H1 (cell line): ENCODE results near the gene FGD5. TPM values are rescaled to one million over a fixed set of nuclear protein-coding genes. Genes with fewer than 3 reads are reported as not detected.

Source experiments
- CTCF ChIA-PET: fragments of 300-600 bp; sonication (Branson Sonifier 250); formaldehyde crosslinking; loops from one replicate; lab custom pipeline; 2021; ENCODE audit not compliant: partially characterized antibody; lab: Charles Lee
- POLR2A ChIA-PET: fragments of 300-600 bp; sonication (Branson Sonifier 250); formaldehyde crosslinking; loops from one replicate; lab custom pipeline; 2021; ENCODE audit warnings: inconsistent platforms; ENCODE audit not compliant: partially characterized antibody; lab: Charles Lee
- DNase-seq, 2 experiments: peaks; one replicate each; pipeline versions ENCODE4 v3.0.0 to v3.0.0-alpha.2; 2010 to 2022; ENCODE audit warnings: low spot score in 2 of 2, low read depth in 1 of 2, mixed read lengths in 1 of 2
- FAIRE-seq: peaks from 2 replicates; lab custom pipeline; 2011; peaks lifted over from hg19 to GRCh38; lab: Jason Lieb, UNC
- H2AFZ ChIP-seq: 2 replicates; pipeline ENCODE4 v1.8.1; 2012; ENCODE audit warnings: low read length, inconsistent platforms
- H2AK5ac ChIP-seq: 2 replicates; pipeline ENCODE4 v1.6.1; 2013; ENCODE audit warnings: low read depth, low read length
- H2BK120ac ChIP-seq: replicated peaks from 2 replicates; pipeline ENCODE3; 2013; ENCODE audit warnings: low read depth, low read length, inconsistent platforms
- H2BK12ac ChIP-seq: 2 replicates; pipeline ENCODE4 v1.6.1; 2013; ENCODE audit warnings: low read depth, low read length
- H2BK15ac ChIP-seq: 2 replicates; pipeline ENCODE4 v1.6.1; 2013; ENCODE audit warnings: low read length
- H2BK20ac ChIP-seq: 2 replicates; pipeline ENCODE4 v1.6.1; 2013; ENCODE audit warnings: low read length
- H2BK5ac ChIP-seq: 2 replicates; pipeline ENCODE4 v1.6.1; 2013; ENCODE audit warnings: low read depth, low read length
- H3K14ac ChIP-seq: 2 replicates; pipeline ENCODE4 v1.6.1; 2013; ENCODE audit warnings: inconsistent platforms; ENCODE audit not compliant: insufficient read length
- H3K18ac ChIP-seq: 2 replicates; pipeline ENCODE4 v1.6.1; 2013; ENCODE audit warnings: low read length; ENCODE audit errors: extremely low read depth
- H3K23ac ChIP-seq: 2 replicates; pipeline ENCODE4 v1.6.1; 2013; ENCODE audit warnings: inconsistent platforms; ENCODE audit not compliant: insufficient read length
- H3K23me2 ChIP-seq: 2 replicates; pipeline ENCODE4 v1.6.1; 2013; ENCODE audit warnings: low read depth, low read length
- H3K27ac ChIP-seq: 2 replicates; pipeline ENCODE4 v1.6.1; 2011; ENCODE audit warnings: low read depth, low read length, inconsistent platforms
- H3K27me3 ChIP-seq, 4 experiments: replicated peaks in 1 of 4; 1 replicate in 1 of 4; 2 replicates in 3 of 4; pipeline versions ENCODE4 v1.6.1 to v1.8.1; 2011 to 2013; ENCODE audit warnings: low read length in 3 of 4, mild to moderate bottlenecking in 3 of 4, inconsistent platforms in 2 of 4, mixed read lengths in 2 of 4, moderate library complexity in 1 of 4; ENCODE audit not compliant: control insufficient read depth in 3 of 4, insufficient read depth in 3 of 4; ENCODE audit errors: extremely low read depth in 1 of 4
- H3K36me3 ChIP-seq, 4 experiments: 2 replicates each; pipeline versions ENCODE4 v1.6.1 to v1.8.1; 2011 to 2013; ENCODE audit warnings: mild to moderate bottlenecking in 4 of 4, low read length in 3 of 4, moderate library complexity in 2 of 4, control low read depth in 1 of 4, inconsistent platforms in 1 of 4; ENCODE audit not compliant: insufficient read depth in 4 of 4, control insufficient read depth in 2 of 4
- H3K4ac ChIP-seq: replicated peaks from 2 replicates; pipeline ENCODE3; 2013; ENCODE audit warnings: low read length, low read depth, mixed read lengths, inconsistent platforms; ENCODE audit not compliant: insufficient read length
- H3K4me1 ChIP-seq, 4 experiments: replicated peaks in 1 of 4; 1 replicate in 1 of 4; 2 replicates in 3 of 4; pipeline versions ENCODE4 v1.6.1 to v1.8.1; 2011 to 2013; ENCODE audit warnings: low read length in 3 of 4, inconsistent platforms in 2 of 4, mixed read lengths in 1 of 4; ENCODE audit not compliant: insufficient read depth in 4 of 4, control insufficient read depth in 3 of 4
- H3K4me2 ChIP-seq, 2 experiments: 2 replicates each; pipeline versions ENCODE4 v1.6.1 to v1.8.1; 2011 to 2013; ENCODE audit warnings: low read depth in 2 of 2, low read length in 2 of 2, control low read depth in 1 of 2, inconsistent platforms in 1 of 2, mild to moderate bottlenecking in 1 of 2; ENCODE audit not compliant: insufficient read depth in 1 of 2
- H3K4me3 ChIP-seq, 4 experiments: fragments of 200-600, 300-600 bp in 1 of 4; sonication (generic), shearing (Covaris generic), sonication (Bioruptor Twin) in 1 of 4; 2 replicates each; pipeline versions ENCODE4 v1.5.1 to v1.8.1; 2011 to 2016; ENCODE audit warnings: low read length in 4 of 4, low read depth in 3 of 4, control low read depth in 2 of 4, inconsistent platforms in 2 of 4, mild to moderate bottlenecking in 2 of 4, mixed read lengths in 1 of 4, moderate library complexity in 1 of 4; ENCODE audit not compliant: insufficient read depth in 2 of 4; ENCODE audit errors: extremely low read depth in 1 of 4
- H3K56ac ChIP-seq: replicated peaks from 2 replicates; pipeline ENCODE3; 2013; ENCODE audit warnings: low read depth, mild to moderate bottlenecking, mixed read lengths, low read length, inconsistent platforms; ENCODE audit not compliant: insufficient read length
- H3K79me1 ChIP-seq: 2 replicates; pipeline ENCODE4 v1.6.1; 2013; ENCODE audit warnings: low read depth, low read length, control low read depth
- H3K79me2 ChIP-seq, 2 experiments: 2 replicates each; pipeline versions ENCODE4 v1.6.1 to v1.8.1; 2012 to 2013; ENCODE audit warnings: low read length in 2 of 2, mild to moderate bottlenecking in 2 of 2, inconsistent platforms in 1 of 2; ENCODE audit not compliant: insufficient read depth in 2 of 2, control insufficient read depth in 1 of 2
- H3K9ac ChIP-seq, 4 experiments: replicated peaks in 1 of 4; 1 replicate in 1 of 4; 2 replicates in 3 of 4; pipeline versions ENCODE4 v1.6.1 to v1.8.1; 2011 to 2013; ENCODE audit warnings: low read depth in 3 of 4, low read length in 3 of 4, control low read depth in 2 of 4, mild to moderate bottlenecking in 2 of 4, moderate library complexity in 2 of 4, inconsistent platforms in 1 of 4; ENCODE audit errors: extremely low read depth in 1 of 4
- H3K9me3 ChIP-seq, 2 experiments: 2 replicates each; pipeline versions ENCODE4 v1.6.1 to v1.8.1; 2012 to 2013; ENCODE audit warnings: mild to moderate bottlenecking in 2 of 2, moderate library complexity in 2 of 2, control low read depth in 1 of 2, inconsistent platforms in 1 of 2, low read depth in 1 of 2, low read length in 1 of 2, mixed read lengths in 1 of 2; ENCODE audit not compliant: insufficient read depth in 2 of 2
- H4K20me1 ChIP-seq, 2 experiments: replicated peaks in 1 of 2; 2 replicates each; pipeline versions ENCODE3 to v1.8.1; 2011 to 2013; ENCODE audit warnings: inconsistent platforms in 2 of 2, low read length in 2 of 2, mild to moderate bottlenecking in 1 of 2; ENCODE audit not compliant: insufficient read depth in 2 of 2, control insufficient read depth in 1 of 2
- H4K5ac ChIP-seq: 2 replicates; pipeline ENCODE4 v1.6.1; 2013; ENCODE audit warnings: low read length, low read depth, mixed read lengths, inconsistent platforms; ENCODE audit not compliant: insufficient read length
- H4K8ac ChIP-seq: 2 replicates; pipeline ENCODE4 v1.8.0; 2013; ENCODE audit warnings: mild to moderate bottlenecking, moderate library complexity, low read length, inconsistent platforms; ENCODE audit not compliant: insufficient read depth; ENCODE audit errors: extremely low read depth
- H4K91ac ChIP-seq: replicated peaks from 2 replicates; pipeline ENCODE3; 2013; ENCODE audit warnings: low read length, mixed read lengths, inconsistent platforms; ENCODE audit not compliant: insufficient read length
- BACH1 ChIP-seq: IDR thresholded peaks from 2 replicates; pipeline ENCODE4 v1.6.1; 2012; ENCODE audit warnings: low read length, improper control_type of control experiment
- CBX8 ChIP-seq: fragments of 300-800, 300-1000 bp; sonication (generic); IDR thresholded peaks from 2 replicates; pipeline ENCODE4 v1.7.1; 2016; ENCODE audit warnings: low read depth, low read length, borderline replicate concordance
- CTBP2 ChIP-seq: IDR thresholded peaks from 2 replicates; pipeline ENCODE4 v1.7.0; 2011; ENCODE audit warnings: borderline replicate concordance, mild to moderate bottlenecking, moderate library complexity, mixed read lengths, low read length; ENCODE audit not compliant: insufficient read depth, insufficient read length
- KDM4A ChIP-seq: IDR thresholded peaks from one replicate; pipeline ENCODE4 v1.7.1; 2012; ENCODE audit warnings: low read depth, mild to moderate bottlenecking, moderate library complexity, low read length, inconsistent platforms; ENCODE audit not compliant: severe bottlenecking
- KDM5A ChIP-seq: fragments of 200-600 bp; IDR thresholded peaks from 2 replicates; pipeline ENCODE4 v1.7.1; 2012; ENCODE audit warnings: mild to moderate bottlenecking, low read length, inconsistent platforms, mixed read lengths
- PHF8 ChIP-seq: fragments of 200-600 bp; sonication (generic); conservative IDR thresholded peaks from 2 replicates; pipeline ENCODE4 v1.7.1; 2012; ENCODE audit warnings: low read depth, mild to moderate bottlenecking, inconsistent platforms, low read length, moderate library complexity
- POU5F1 ChIP-seq: IDR thresholded peaks from 2 replicates; pipeline ENCODE4 v1.6.1; 2011; ENCODE audit warnings: low read depth, mild to moderate bottlenecking, low read length, moderate library complexity
- SIRT6 ChIP-seq: IDR thresholded peaks from one replicate; pipeline ENCODE4 v1.7.1; 2012; ENCODE audit warnings: low read length, inconsistent platforms
- SUZ12 ChIP-seq: fragments of 200-600 bp; sonication (generic); IDR thresholded peaks from 2 replicates; pipeline ENCODE4 v1.6.1; 2012; ENCODE audit warnings: mild to moderate bottlenecking, inconsistent platforms, low read length, moderate library complexity, mixed read lengths
- USF2 ChIP-seq: IDR thresholded peaks from 2 replicates; pipeline ENCODE4 v1.6.1; 2011; ENCODE audit warnings: low read length, improper control_type of control experiment
- YY1 ChIP-seq: IDR thresholded peaks from 2 replicates; pipeline ENCODE4 v1.6.1; 2011; ENCODE audit warnings: low read depth, mild to moderate bottlenecking, low read length
- WGBS, 2 experiments: shearing (Covaris generic) in 1 of 2; methylation state at CpG; one replicate each; pipeline versions ENCODE4 v1.1.6 to v1.1.7; 2013 to 2015; ENCODE audit warnings: low lambda C conversion rate in 2 of 2, mixed read lengths in 2 of 2, inconsistent platforms in 1 of 2, low coverage in 1 of 2, missing lambda C conversion rate in 1 of 2; ENCODE audit not compliant: insufficient replicate concordance in 2 of 2, insufficient coverage in 1 of 2, insufficient read length in 1 of 2; ENCODE audit errors: extremely low coverage in 1 of 2, missing lambda C conversion rate in 1 of 2; 5-methylcytosine and 5-hydroxymethylcytosine counted together
- polyA plus RNA-seq, 7 experiments: library from polyadenylated mRNA; depleted of rRNA in 3 of 7; stranded (reverse) in 5 of 7; unstranded in 2 of 7; fragments of >200 nt in 5 of 7; fragments of 200-250 nt in 2 of 7; gene quantifications; 1 replicate in 5 of 7; 2 replicates in 1 of 7; 4 replicates in 1 of 7; pipeline versions ENCODE4 v1.2.1 to v1.2.3, GENCODE V29; 2011 to 2013; ENCODE audit warnings: missing spikeins in 2 of 7, mixed read lengths in 2 of 7
- total RNA-seq: library from RNA; stranded (reverse); fragmentation: NEBNext Ultra II Directional; extraction: Animal tissue kit (Norgen Biotek cat#: 25700); gene quantifications from 2 replicates; pipeline ENCODE4 v1.2.1, GENCODE V29; 2021

Gene FGD5
- total and polyA plus RNA-seq, 2 of the 8 experiments (the other 6 are each of a cell fraction or from before 2014, with no cell fraction given) = 4.7 to 14.3 TPM

- FAIRE-seq = no peak
- WGBS, 2 experiments = 90% methylated on average over 5 of the region's 5 CpGs; no CpG with 5 or more reads in 1 of the 2 experiments
- H3K36me3 ChIP-seq = no peaks in the 10 kb centered on the region
- no peak for DNase-seq
- H3K27ac ChIP-seq = no peak overlapping the region
- H3K4me2 ChIP-seq = no peak overlapping the region; a peak in 1 of 4 replicates
- CTCF ChIA-PET = interaction anchor here (0.7 to 10.3 kb wide), 13 partner anchors 9 to 76 kb away, joined by 3 to 109 read pairs (median 4); no protein-coding TSS in a partner anchor
- H3K27me3 ChIP-seq = no peaks in the 10 kb centered on the region; a peak in 1 of 7 replicates
- no peaks in the 10 kb centered on the region for H3K79me2 ChIP-seq
- H4K8ac ChIP-seq = no peak overlapping the region
- no peak overlapping the region for H4K5ac ChIP-seq
- 0 out of 2 replicates have a peak overlapping the region, but pooled peaks have one; percentile 10 for H3K18ac ChIP-seq
- H3K4ac ChIP-seq = no peak overlapping the region
- no peak overlapping the region for H2BK120ac ChIP-seq
- no peaks in the 10 kb centered on the region for H3K9me3 ChIP-seq
- H4K20me1 ChIP-seq = no peaks in the 10 kb centered on the region
- no peak overlapping the region for H3K56ac ChIP-seq
- H3K9ac ChIP-seq = no peak overlapping the region
- H4K91ac ChIP-seq = peak overlapping the region; percentile 36
- H3K23ac ChIP-seq = no peak overlapping the region
- H3K4me3 ChIP-seq = no peak overlapping the region
- POLR2A ChIA-PET = interaction anchor here (0.9 to 1.4 kb wide), 3 partner anchors 11 to 27 kb away, joined by 3 to 4 read pairs (median 3); no protein-coding TSS in a partner anchor
- no peaks in the 10 kb centered on the region; the same call in 1 of the 2 replicates for H3K79me1 ChIP-seq
- H3K23me2 ChIP-seq = no peaks in the 10 kb centered on the region; the same call in 1 of the 2 replicates
- no peak overlapping the region for H3K14ac ChIP-seq
- H2BK15ac ChIP-seq = peak overlapping the region; percentile 9; the same call in 1 of the 2 replicates
- 0 out of 2 replicates have a peak overlapping the region, but pooled peaks have one; percentile 98 for H2BK20ac ChIP-seq
- H2AK5ac ChIP-seq = 0 out of 2 replicates have a peak overlapping the region, but pooled peaks have one; percentile 97
- H3K4me1 ChIP-seq = peaks cover 17 to 38% (median 24%) of the 10 kb centered on the region in 4 experiments
- 0 out of 2 replicates have a peak overlapping the region, but pooled peaks have one; percentile 26 for H2BK5ac ChIP-seq
- H2BK12ac ChIP-seq = peak overlapping the region; percentile 35; the same call in 1 of the 2 replicates
- H2AFZ ChIP-seq = no peak overlapping the region
- no peak for TF ChIP-seq SIRT6
- TF ChIP-seq POU5F1 = no peak
- no peak for TF ChIP-seq CTBP2
- no peak for TF ChIP-seq KDM5A
- no peak for TF ChIP-seq BACH1
- no peak for TF ChIP-seq USF2
- TF ChIP-seq CBX8 = no peak
- no peak for TF ChIP-seq SUZ12
- TF ChIP-seq YY1 = no peak
- TF ChIP-seq PHF8 = no peak
- TF ChIP-seq KDM4A = no peak
Observed at GRCh38 chr3:14849638-14850230, 31.0 kb downstream of the FGD5 start.
